Urothelium cell line (cell line): Measurements from ENCODE around the gene MAP3K8.
A peak's percentile ranks its signal among the peaks of the same experiment; 100 is the strongest.

Experiments
- DNase-seq: peaks from one replicate; pipeline ENCODE4 v3.0.0; 2011; ENCODE audit warnings: low spot score, mixed read lengths
- FAIRE-seq: peaks from 2 replicates; lab custom pipeline; 2011; peaks lifted over from hg19 to GRCh38; lab: Jason Lieb, UNC

Gene MAP3K8

GRCh38 chr10:30433730-30434272, at the start of gene MAP3K8:
MAP3K8 (plus strand) TSS chr10:30434184; CDS start chr10:30438939, 4,755 bp downstream.
- FAIRE-seq (no peak), DNase-seq (peak; percentile 93)

DNA sequence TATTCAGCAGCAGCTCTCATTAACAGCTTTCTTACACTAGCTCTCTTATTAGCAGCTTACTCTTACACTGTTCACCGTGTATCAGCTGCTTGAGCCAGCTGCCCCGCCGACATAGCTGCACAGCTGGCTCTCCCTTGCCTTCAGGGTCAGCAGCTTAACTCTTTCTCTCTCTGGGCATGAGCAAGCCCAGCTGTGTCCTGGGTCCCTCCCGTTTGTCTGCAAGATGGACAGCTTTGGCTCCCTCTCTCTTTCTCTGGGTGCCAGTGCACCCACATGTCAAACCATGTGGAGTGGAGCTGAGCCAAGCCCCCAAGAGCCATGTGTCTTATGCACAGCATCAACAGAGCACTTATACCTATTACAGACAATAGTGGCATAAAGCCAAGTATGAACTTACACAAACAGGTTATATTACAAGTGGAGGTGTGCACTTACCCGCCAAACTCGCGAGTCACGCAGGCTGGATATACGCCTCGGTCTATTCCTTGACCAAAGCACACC, 49.2 kb upstream of the MAP3K8 start:
- DNase-seq (peak; percentile 30), FAIRE-seq (no peak)

DNA sequence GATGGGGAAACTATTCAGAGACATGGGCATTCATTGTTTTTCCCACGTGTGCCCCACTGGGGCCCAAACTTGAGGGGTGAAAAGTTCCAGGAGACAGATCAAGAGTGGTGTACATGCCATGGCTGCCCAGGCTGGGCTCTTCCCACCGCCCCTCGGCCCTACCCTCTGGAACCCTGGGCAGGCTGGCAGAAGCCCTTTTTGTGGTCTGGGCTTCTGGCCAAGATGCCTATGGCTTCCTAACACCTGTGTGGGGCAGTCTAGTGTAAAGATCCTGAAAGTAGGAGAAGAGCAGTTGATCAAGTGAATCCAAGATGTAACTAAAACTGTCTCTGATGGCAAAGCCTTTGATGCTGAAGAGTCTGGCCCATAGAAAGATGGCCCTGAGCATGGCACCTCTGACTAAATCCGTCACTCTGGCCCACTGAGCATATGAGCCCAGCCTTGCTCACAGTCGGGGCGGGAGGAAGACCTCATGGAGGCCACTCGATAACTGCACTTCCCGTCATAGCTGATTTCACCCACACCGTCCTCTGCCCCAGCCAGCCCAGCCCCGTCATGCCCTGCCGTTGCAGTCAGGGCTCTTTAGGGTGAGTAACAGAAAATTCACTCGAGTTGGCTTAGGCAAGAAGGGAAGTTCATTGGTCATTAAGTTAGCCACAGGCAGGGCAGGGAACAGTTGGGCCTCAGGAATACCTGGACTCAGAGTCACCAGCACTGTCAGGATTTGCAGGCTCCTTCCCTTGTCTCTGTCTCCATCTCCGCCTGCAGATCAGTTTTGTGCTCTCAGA, 47.0 kb upstream of the MAP3K8 start:
- peak; percentile 70 for DNase-seq
- no peak for FAIRE-seq

DNA sequence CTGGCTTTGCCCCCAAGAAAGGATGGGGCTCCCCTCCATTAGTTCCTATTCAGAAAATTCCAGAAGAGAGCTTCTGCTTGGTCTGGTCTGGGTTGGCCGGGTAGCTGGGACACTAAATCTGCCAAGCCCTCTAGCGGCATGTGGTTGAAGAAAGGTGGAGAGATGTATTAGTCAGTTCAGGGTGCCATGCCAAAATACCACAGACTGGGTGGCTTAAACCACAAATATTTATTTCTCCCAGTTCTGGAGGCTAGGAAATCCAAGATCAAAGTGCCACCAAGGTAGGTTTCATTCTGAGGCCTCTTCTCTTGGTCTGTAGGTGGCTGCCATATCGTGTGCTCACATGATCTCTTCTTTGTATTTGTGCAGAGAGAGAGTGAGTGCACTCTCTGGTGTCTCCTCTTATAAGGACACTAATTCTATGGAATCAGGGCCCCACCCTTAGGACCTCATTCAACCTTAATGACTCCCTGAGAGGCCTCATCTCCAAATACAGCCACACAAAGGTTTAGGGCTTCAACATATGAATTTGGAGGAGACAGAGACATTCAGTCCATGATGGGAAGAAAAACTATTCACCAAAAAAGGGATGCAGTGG, 46.2 kb upstream of the MAP3K8 start:
- peak; percentile 83 for DNase-seq

DNA sequence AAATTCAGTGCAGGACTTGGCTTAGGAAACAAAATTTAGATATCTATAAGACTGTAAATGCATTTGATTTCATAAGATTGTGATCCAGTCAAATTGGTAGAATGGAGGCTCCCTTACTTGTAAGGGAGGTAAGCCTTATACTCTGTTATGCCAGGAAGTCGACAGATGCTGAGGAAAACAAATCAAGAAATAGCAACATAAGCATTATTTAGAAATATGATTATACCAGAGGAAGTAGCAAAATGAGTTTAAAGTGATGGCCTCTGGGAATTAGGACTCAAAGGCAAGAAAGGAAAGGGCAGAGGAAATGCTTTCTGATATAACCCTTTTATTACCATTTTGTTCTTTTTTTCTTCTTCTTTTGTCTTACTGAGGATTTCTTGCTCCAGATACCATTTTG, 44.4 kb upstream of the MAP3K8 start:
- DNase-seq (no peak), FAIRE-seq (peak; percentile 17)

More for the DNA sequence above, 46.2 kb upstream of the MAP3K8 start:
- FAIRE-seq: peak; percentile 96

DNA sequence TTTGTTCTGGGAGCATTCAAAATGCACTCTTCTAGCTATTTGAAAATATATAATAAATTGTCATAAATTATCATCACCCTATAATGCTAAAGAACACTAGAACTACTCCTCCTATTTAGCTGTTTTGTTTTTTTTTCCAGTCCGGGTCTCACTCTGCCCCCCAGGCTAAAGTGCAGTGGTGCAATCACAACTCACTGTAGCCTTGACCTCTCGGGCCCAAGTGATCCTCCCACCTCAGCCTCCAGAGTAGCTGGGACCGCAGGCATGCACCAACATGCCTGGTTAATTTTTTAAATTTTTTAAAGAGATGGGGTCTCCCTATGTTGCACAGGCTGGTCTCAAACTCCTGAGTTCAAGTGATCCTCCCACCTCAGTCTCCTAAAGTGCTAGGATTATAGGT, 43.8 kb upstream of the MAP3K8 start:
- FAIRE-seq: no peak
- no peak for DNase-seq

DNA sequence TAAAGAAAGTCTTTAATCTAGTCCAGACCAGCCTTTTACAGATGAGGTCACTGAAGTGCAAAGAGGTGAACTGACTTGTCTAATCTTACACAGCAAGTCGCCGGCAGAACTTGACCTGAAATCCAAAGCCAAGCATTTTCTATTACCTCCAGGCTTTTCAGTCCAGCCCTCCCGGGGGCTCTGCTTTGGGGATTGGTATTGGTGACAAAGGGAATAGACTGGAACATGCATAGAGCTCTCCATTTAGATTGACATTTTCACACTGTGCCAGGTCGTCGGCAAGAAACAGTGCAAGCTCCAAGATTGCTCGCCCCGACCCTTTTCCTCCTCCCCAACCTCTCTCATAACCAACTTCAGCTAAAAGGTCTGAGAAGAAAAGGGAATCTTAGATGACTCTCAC, 42.7 kb upstream of the MAP3K8 start:
- no peak for DNase-seq

GRCh38 chr10:30392564-30392990, 41.4 kb upstream of the MAP3K8 start:
- FAIRE-seq (peak; percentile 92), DNase-seq (peak; percentile 84)

More for the DNA sequence above, 42.7 kb upstream of the MAP3K8 start:
- no peak for FAIRE-seq

- DNase-seq (no peak), FAIRE-seq (no peak)
Measured at GRCh38 chr10:30396293-30396692, 37.7 kb upstream of the MAP3K8 start.

DNA sequence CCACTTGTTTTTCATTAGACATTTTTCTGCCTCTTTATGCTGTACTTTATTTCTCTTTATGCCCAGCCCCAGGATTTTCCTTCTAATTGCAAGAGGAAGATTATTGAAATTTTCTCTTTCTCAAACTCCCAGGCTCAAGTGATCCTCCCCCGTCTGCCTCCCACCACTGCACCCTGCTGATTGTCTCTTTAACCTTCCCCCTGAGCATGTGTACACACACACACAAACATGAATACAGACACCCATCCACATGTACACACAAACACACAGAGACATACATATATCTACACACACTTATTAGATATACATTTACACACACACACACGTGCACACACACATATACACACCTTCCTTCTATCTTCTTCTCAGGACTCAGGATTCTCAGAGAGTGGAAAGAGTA, 37.3 kb upstream of the MAP3K8 start:
- no peak for DNase-seq
- FAIRE-seq: no peak

GRCh38 chr10:30398193-30398592, 35.8 kb upstream of the MAP3K8 start:
- DNase-seq (no peak), FAIRE-seq (no peak)

DNA sequence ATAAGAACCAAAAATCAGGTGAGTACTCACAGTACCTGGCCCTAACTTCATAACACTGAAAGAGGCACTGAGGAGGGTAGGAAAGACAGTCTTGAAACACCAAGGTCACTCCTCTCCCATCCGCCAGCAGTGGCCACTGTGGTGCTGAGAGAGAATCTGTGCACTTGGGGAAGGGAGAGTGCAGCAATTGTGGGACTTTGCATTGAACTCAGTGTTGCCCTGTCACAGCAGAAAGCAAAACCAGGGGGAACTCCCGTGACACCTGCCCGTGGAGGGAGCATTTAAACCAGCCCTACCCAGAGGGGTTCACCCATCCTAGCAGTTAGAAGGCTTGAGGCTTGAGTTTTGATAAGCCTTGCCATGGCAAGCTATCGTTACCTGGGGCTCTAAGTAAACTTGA, 35.2 kb upstream of the MAP3K8 start:
- DNase-seq: no peak
- peak; percentile 9 for FAIRE-seq

- DNase-seq (no peak), FAIRE-seq (peak; percentile 27)
Measured at GRCh38 chr10:30403494-30403893, 30.5 kb upstream of the MAP3K8 start.

DNA sequence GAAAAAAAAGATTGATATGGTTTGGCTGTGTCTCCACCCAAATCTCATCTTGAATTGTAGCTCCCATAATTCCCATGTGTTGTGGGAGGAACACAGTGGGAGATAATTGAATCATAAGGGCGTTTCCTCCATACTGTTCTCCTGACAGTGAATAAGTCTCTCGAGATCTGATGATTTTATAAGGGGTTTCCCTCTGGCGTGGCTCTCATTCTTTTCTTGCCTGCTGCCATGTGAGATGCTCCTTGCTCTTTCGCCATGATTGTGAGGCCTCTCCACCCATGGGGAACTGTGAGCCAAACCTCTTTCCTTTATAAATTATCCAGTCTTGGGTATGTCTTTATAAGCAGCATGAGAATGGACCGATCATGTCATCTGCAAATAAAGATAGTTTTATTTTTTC, 29.4 kb upstream of the MAP3K8 start:
- no peak for FAIRE-seq

GRCh38 chr10:30411263-30411662, 22.7 kb upstream of the MAP3K8 start:
- FAIRE-seq (no peak), DNase-seq (no peak)

More for the DNA sequence above, 29.4 kb upstream of the MAP3K8 start:
- no peak for DNase-seq

DNA sequence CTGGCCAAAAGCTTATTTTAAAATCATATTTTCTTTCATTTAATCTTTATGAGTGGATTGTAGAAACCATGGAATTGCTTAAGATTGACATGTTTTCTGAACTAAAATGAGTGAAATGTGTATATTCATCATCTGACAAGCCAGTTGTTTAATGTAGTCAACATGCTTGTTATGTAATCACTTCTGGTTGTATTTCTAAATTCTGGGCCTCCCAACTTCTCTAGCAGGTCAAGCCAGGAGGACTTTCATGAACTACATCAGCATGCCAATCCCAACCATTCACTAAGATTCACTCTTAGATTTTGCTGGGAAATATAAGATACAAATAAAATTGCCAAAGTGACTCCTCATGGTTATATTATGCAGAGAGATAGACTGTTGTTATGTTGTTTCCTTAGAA, 21.1 kb upstream of the MAP3K8 start:
- FAIRE-seq: peak; percentile 53
- DNase-seq: no peak

- DNase-seq (peak; percentile 70), FAIRE-seq (peak; percentile 82)
Measured at GRCh38 chr10:30413996-30414576, 19.9 kb upstream of the MAP3K8 start.

DNA sequence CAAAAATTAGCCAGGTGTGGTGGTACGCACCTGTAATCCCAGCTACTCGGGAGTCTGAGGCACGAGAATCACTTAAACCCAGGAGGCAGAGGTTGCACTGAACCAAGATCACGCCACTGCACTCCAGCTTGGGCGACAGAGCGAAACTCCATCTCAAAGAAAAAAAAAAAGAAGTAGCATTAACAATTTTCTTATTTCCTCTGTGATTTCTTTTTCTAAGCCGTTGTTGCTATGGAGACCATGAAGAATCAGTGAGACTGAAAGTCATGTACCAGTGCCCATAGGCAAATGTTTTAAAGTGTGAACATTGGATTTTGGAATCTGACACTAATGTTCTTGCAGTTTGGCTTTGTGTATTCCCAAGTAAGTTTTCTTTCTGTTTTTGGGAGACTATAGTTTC, 18.4 kb upstream of the MAP3K8 start:
- DNase-seq: no peak
- no peak for FAIRE-seq

DNA sequence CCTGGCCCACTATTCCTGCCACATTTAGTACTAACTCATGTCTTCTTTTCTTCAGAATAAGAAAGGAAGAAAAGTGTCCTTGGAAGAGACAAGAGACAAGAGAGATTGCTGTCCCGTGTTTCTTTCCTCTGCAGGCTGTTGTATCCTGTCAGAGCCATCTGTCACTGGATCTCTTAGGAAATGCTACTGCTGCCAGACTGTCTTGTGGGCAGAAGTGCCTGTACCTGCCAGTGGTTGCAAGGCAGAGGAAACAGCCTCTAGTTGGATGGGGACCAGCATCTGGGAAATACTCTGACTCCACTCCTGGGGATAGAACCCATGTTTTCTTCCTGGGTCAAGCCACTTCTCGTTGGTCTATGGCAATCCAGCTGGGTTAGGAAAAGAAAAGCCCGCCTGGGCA, 16.7 kb upstream of the MAP3K8 start:
- DNase-seq: no peak

GRCh38 chr10:30420266-30420665, 13.7 kb upstream of the MAP3K8 start:
- no peak for DNase-seq
- no peak for FAIRE-seq

More for the DNA sequence above, 16.7 kb upstream of the MAP3K8 start:
- no peak for FAIRE-seq

- FAIRE-seq: no peak
- DNase-seq: no peak
Measured at GRCh38 chr10:30420766-30421165, 13.2 kb upstream of the MAP3K8 start.
